Mesendoderm (in vitro differentiated cells): ENCODE results near the gene BICDL2.

Experiments
- DNase-seq: peaks from one replicate; pipeline ENCODE4 v3.0.0; 2013
- H2AK5ac ChIP-seq: 2 replicates; pipeline ENCODE4 v1.6.1; 2013; ENCODE audit warnings: low read length, inconsistent platforms
- H2BK120ac ChIP-seq: 2 replicates; pipeline ENCODE4 v1.6.1; 2013; ENCODE audit warnings: low read depth, mild to moderate bottlenecking, low read length, moderate library complexity, mixed read lengths
- H2BK15ac ChIP-seq: replicated peaks from 2 replicates; pipeline ENCODE4 v1.6.1; 2013; ENCODE audit warnings: low read depth, mild to moderate bottlenecking, moderate library complexity
- H2BK5ac ChIP-seq: 2 replicates; pipeline ENCODE4 v1.6.1; 2013; ENCODE audit warnings: low read length, inconsistent platforms
- H3K18ac ChIP-seq: 2 replicates; pipeline ENCODE4 v1.6.1; 2013; ENCODE audit warnings: mild to moderate bottlenecking, low read length, mixed read lengths
- H3K23ac ChIP-seq: one replicate; pipeline ENCODE4 v1.6.1; 2013; ENCODE audit warnings: low read length
- H3K27ac ChIP-seq: 2 replicates; pipeline ENCODE4 v1.5.1; 2013; ENCODE audit warnings: low read depth, mild to moderate bottlenecking, inconsistent platforms, low read length, moderate library complexity
- H3K27me3 ChIP-seq: 2 replicates; pipeline ENCODE4 v1.6.1; 2013; ENCODE audit warnings: low read length, control low read depth, mild to moderate bottlenecking, inconsistent platforms; ENCODE audit not compliant: insufficient read depth, poor library complexity
- H3K36me3 ChIP-seq: 2 replicates; pipeline ENCODE4 v1.6.1; 2013; ENCODE audit warnings: low read length, inconsistent platforms; ENCODE audit not compliant: control insufficient read depth, insufficient read depth
- H3K4ac ChIP-seq: one replicate; pipeline ENCODE4 v1.6.1; 2013; ENCODE audit warnings: low read depth, mild to moderate bottlenecking, low read length, moderate library complexity
- H3K4me1 ChIP-seq: 2 replicates; pipeline ENCODE4 v1.6.1; 2013; ENCODE audit warnings: low read depth, low read length, inconsistent platforms; ENCODE audit not compliant: control insufficient read depth
- H3K4me2 ChIP-seq: 2 replicates; pipeline ENCODE4 v1.6.1; 2013; ENCODE audit warnings: low read length
- H3K4me3 ChIP-seq: 2 replicates; pipeline ENCODE4 v1.5.1; 2013; ENCODE audit warnings: mild to moderate bottlenecking, low read length
- H3K56ac ChIP-seq: one replicate; pipeline ENCODE4 v1.6.1; 2013; ENCODE audit warnings: low read length
- H3K79me1 ChIP-seq: 2 replicates; pipeline ENCODE4 v1.6.1; 2013; ENCODE audit warnings: low read length, inconsistent platforms
- H3K79me2 ChIP-seq: 2 replicates; pipeline ENCODE4 v1.6.1; 2013; ENCODE audit warnings: mild to moderate bottlenecking, low read length; ENCODE audit not compliant: control insufficient read depth, insufficient read depth
- H3K9ac ChIP-seq: 2 replicates; pipeline ENCODE4 v1.6.1; 2013; ENCODE audit warnings: low read length, inconsistent platforms
- H4K5ac ChIP-seq: one replicate; pipeline ENCODE4 v1.6.1; 2013; ENCODE audit warnings: low read length
- H4K8ac ChIP-seq: one replicate; pipeline ENCODE4 v1.6.1; 2013; ENCODE audit warnings: low read depth, mild to moderate bottlenecking, control low read depth, low read length, moderate library complexity
- WGBS: extraction: QIAGEN DNeasy Blood & Tissue Kit; methylation state at CpG from one replicate; pipeline ENCODE4 v1.1.7; 2013; ENCODE audit warnings: low lambda C conversion rate, missing lambda C conversion rate; ENCODE audit not compliant: insufficient coverage; ENCODE audit errors: extremely low coverage; 5-methylcytosine and 5-hydroxymethylcytosine counted together

The BICDL2 gene

DNA sequence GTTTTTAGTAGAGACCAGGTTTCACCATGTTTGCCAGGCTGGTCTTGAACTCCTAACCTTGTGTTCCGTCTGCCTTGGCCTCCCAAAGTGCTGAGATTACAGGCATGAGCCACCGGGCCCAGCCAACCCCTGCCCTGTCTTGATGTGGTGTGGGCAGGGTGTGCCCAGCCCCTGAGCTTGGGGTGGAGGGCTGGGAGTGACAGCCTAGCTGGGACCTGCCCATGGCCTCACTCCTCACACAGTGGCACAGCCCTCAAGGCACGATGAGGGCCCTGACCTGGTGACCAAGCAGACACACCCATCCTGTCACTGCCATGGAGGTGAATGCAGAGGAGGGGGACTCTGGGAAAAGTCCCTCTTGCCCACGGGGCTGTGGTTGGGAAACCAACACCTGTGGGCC is 31.7 kb upstream of the BICDL2 start:
- Histone ChIP-seq H4K5ac (no peak overlapping the region), H2BK5ac (no peak overlapping the region), H2BK15ac (no peak overlapping the region), H3K23ac (no peak overlapping the region), H4K8ac (no peak overlapping the region), H3K4me1 (no peaks in the 10 kb centered on the region), H3K4ac (no peak overlapping the region), H2AK5ac (no peak overlapping the region), H3K79me1 (no peaks in the 10 kb centered on the region), H3K9ac (no peak overlapping the region), H3K27me3 (no peaks in the 10 kb centered on the region), H3K36me3 (no peaks in the 10 kb centered on the region), H3K18ac (no peak overlapping the region), H2BK120ac (no peak overlapping the region), H3K4me2 (no peak overlapping the region), H3K79me2 (no peaks in the 10 kb centered on the region), H3K27ac (no peak overlapping the region), H3K4me3 (no peak overlapping the region), H3K56ac (no peak overlapping the region)
- DNase-seq: no peak
- WGBS: no CpG with 5 or more reads among the region's 4 CpGs

DNA sequence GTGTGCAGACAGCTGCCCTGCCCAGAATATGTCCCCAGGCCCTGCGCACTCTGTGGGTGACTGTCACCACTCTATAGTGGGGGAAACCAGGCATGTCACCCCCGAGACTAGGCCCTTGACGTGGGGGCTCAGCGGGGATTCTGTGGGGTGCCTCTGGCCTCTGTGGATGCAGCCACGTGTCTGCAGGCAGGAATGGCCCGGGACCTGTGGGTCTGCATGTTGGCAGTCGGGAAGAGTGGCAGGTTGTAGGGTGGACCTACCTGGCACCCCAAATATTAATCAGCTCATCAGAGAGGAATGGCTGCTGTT is 29.6 kb upstream of the BICDL2 start:
- Histone ChIP-seq H3K56ac (no peak overlapping the region), H3K79me2 (no peaks in the 10 kb centered on the region), H3K4me1 (no peaks in the 10 kb centered on the region), H2BK15ac (no peak overlapping the region), H3K4me2 (no peak overlapping the region), H3K4me3 (no peak overlapping the region), H3K36me3 (no peaks in the 10 kb centered on the region), H4K8ac (no peak overlapping the region), H2BK120ac (no peak overlapping the region), H3K23ac (no peak overlapping the region), H3K79me1 (no peaks in the 10 kb centered on the region), H3K9ac (no peak overlapping the region), H2AK5ac (no peak overlapping the region), H3K27ac (no peak overlapping the region), H3K18ac (no peak overlapping the region), H4K5ac (no peak overlapping the region), H3K27me3 (no peaks in the 10 kb centered on the region), H2BK5ac (no peak overlapping the region), H3K4ac (no peak overlapping the region)
- WGBS: no CpG with 5 or more reads among the region's 7 CpGs
- no peak for DNase-seq

DNA sequence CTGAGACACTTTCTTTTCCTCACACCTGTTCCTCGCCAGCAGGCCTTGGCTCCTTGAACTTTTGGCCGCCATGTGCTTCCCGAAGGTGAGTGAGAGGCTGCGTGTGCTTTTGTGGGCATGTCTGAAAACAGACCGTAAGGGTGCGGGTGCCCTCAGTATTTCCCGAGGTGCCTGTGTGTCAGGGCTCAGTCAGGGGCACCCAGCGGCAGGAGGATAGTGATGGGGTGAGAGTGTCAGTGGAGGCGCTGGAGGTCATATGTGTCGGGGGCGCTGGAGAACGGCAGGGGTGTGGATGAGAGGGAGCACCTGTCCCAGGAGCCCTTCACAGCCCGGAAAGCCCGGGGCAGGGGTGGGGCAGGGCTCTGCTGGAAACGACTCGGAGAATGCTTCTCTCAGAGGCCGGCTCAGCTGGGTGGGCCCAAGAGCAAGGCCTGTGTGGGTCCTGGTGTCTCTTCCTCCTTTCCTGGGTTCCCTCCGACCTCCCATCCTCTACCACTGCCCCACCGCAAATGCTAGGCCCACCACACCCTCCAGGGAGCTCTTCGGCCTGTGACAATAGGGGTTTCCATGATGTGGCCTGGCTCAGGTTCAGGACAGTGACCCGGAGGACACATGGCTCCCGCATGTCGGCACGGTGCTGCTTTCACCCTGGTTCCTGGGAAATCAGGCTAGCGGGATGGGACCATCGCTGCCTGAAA is 29.1 kb upstream of the BICDL2 start:
- no peaks in the 10 kb centered on the region for H3K79me2 ChIP-seq
- no peak overlapping the region for H3K56ac ChIP-seq
- no peak overlapping the region for H4K8ac ChIP-seq
- no peak overlapping the region for H2AK5ac ChIP-seq
- H2BK120ac ChIP-seq: no peak overlapping the region
- H3K4ac ChIP-seq: no peak overlapping the region
- no peak overlapping the region for H3K23ac ChIP-seq
- H3K4me2 ChIP-seq: no peak overlapping the region
- H2BK5ac ChIP-seq: no peak overlapping the region
- no peaks in the 10 kb centered on the region for H3K36me3 ChIP-seq
- H3K9ac ChIP-seq: no peak overlapping the region
- no peaks in the 10 kb centered on the region for H3K79me1 ChIP-seq
- no peaks in the 10 kb centered on the region for H3K4me1 ChIP-seq
- WGBS: no CpG with 5 or more reads among the region's 26 CpGs
- H3K27me3 ChIP-seq: no peaks in the 10 kb centered on the region
- DNase-seq: no peak
- no peak overlapping the region for H2BK15ac ChIP-seq
- H3K4me3 ChIP-seq: no peak overlapping the region
- no peak overlapping the region for H3K18ac ChIP-seq
- H4K5ac ChIP-seq: no peak overlapping the region
- H3K27ac ChIP-seq: no peak overlapping the region

DNA sequence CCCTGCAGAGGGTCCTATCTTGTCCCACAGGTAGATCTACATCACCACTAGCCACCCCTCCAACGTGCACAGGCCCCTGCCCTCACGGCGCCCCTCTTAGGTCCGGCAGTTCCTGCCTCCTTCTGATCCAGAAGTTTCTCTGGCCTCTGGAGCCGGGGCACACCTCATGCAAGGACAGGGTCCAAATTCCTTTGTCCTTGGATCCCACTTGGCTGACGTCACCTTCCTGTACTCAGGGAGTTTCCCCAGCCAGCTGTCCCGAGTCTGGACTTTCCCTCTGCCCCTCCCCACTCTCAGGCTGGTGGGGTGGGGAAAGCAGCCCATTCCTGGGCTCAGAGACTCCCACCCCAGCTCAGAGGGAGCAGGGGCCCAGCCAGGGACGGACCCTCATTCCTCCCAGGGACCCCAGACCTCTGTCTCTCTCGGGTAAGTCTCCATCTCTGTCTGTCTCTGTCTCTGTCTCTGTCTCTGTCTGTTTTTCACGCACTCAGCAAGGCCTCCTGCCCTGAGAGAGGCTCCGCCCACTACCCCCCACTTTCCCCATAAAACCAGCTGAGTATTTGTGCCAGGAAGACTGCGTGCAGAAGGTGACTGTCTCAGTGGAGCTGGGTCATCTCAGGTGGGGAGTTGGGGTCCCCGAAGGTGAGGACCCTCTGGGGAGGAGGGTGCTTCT is 28.5 kb upstream of the BICDL2 start, which contains the start of gene IL32:
Gene IL32 (plus strand): TSS at position 572 of the 673 bp plus-strand sequence. CDS start 172 bp downstream, outside the sequence.
- DNase-seq: no peak
- no peaks in the 10 kb centered on the region for H3K4me1 ChIP-seq
- H2BK15ac ChIP-seq: no peak within 1 kb of the TSS
- no peaks in the 10 kb centered on the region for H3K36me3 ChIP-seq
- H3K79me1 ChIP-seq: no peaks in the 10 kb centered on the region
- H3K4me2 ChIP-seq: no peak within 1 kb of the TSS
- no peak within 1 kb of the TSS for H4K8ac ChIP-seq
- H3K56ac ChIP-seq: no peak within 1 kb of the TSS
- H3K27ac ChIP-seq: no peak within 1 kb of the TSS
- no peak within 1 kb of the TSS for H3K9ac ChIP-seq
- H3K18ac ChIP-seq: no peak within 1 kb of the TSS
- H3K23ac ChIP-seq: no peak within 1 kb of the TSS
- H4K5ac ChIP-seq: no peak within 1 kb of the TSS
- H2BK5ac ChIP-seq: no peak within 1 kb of the TSS
- H2AK5ac ChIP-seq: no peak within 1 kb of the TSS
- H3K27me3 ChIP-seq: no peaks in the 10 kb centered on the region
- no CpG with 5 or more reads among the region's 13 CpGs for WGBS
- no peak within 1 kb of the TSS for H3K4me3 ChIP-seq
- H2BK120ac ChIP-seq: no peak within 1 kb of the TSS
- H3K79me2 ChIP-seq: no peaks in the 10 kb centered on the region
- no peak within 1 kb of the TSS for H3K4ac ChIP-seq

DNA sequence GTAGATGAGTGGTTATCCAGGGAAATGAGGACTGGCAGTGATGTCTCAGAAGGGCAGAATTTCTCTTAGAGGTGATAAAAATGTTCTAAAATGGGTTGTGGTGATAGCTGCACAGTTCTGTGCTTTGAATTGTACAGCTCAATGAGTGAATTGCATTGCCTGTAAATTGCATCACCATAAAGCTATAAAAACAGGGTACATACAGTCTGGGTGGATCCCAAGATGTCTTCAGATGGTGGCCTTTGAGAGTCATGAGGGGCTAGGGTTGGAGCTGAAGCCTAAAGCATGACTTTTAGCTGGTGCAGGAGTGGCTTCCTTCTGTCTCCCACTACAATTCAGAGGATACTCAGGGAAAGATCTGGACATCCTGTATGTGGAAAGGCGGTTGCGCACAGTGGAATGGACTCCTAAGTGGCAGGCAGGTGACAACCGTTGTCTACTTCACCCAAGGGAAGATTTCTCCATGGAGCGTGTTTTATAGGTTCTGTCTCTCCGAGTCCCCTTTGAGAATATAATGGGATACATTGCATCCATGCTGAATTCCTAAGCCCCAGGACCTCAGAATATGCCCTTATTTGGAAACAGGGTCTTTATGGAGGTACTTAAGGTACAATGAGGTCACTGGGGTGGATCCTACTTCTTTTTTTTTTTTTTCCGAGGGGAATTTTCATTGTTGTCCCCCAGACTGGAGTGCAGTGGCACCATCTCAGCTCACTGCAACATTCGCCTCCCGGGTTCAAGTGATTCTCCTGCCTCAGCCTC is 27.1 kb upstream of the BICDL2 start:
- no peak overlapping the region for H3K18ac ChIP-seq
- no peak overlapping the region for H2BK15ac ChIP-seq
- H3K79me1 ChIP-seq: no peaks in the 10 kb centered on the region
- H2BK120ac ChIP-seq: no peak overlapping the region
- no peak overlapping the region for H3K4ac ChIP-seq
- no peak overlapping the region for H3K9ac ChIP-seq
- no peak overlapping the region for H3K27ac ChIP-seq
- no peak overlapping the region for H3K4me2 ChIP-seq
- H3K36me3 ChIP-seq: no peaks in the 10 kb centered on the region
- H3K4me3 ChIP-seq: no peak overlapping the region
- no peak overlapping the region for H3K56ac ChIP-seq
- no peaks in the 10 kb centered on the region for H3K79me2 ChIP-seq
- no peak overlapping the region for H2BK5ac ChIP-seq
- H3K4me1 ChIP-seq: no peaks in the 10 kb centered on the region
- no peak overlapping the region for H3K23ac ChIP-seq
- H4K5ac ChIP-seq: no peak overlapping the region
- no CpG with 5 or more reads among the region's 8 CpGs for WGBS
- no peak overlapping the region for H2AK5ac ChIP-seq
- DNase-seq: peak; percentile 56
- H4K8ac ChIP-seq: no peak overlapping the region
- H3K27me3 ChIP-seq: no peaks in the 10 kb centered on the region
